ENCODE results near the gene HEXIM1. TPM values are rescaled to one million over a fixed set of nuclear protein-coding genes. Genes with fewer than 3 reads are reported as not detected.

HEXIM1 gene
- total and polyA plus RNA-seq, 2 experiments from 2014 or later, result 9.2 to 10.9 TPM

- TF ChIP-seq, protein P1, sequence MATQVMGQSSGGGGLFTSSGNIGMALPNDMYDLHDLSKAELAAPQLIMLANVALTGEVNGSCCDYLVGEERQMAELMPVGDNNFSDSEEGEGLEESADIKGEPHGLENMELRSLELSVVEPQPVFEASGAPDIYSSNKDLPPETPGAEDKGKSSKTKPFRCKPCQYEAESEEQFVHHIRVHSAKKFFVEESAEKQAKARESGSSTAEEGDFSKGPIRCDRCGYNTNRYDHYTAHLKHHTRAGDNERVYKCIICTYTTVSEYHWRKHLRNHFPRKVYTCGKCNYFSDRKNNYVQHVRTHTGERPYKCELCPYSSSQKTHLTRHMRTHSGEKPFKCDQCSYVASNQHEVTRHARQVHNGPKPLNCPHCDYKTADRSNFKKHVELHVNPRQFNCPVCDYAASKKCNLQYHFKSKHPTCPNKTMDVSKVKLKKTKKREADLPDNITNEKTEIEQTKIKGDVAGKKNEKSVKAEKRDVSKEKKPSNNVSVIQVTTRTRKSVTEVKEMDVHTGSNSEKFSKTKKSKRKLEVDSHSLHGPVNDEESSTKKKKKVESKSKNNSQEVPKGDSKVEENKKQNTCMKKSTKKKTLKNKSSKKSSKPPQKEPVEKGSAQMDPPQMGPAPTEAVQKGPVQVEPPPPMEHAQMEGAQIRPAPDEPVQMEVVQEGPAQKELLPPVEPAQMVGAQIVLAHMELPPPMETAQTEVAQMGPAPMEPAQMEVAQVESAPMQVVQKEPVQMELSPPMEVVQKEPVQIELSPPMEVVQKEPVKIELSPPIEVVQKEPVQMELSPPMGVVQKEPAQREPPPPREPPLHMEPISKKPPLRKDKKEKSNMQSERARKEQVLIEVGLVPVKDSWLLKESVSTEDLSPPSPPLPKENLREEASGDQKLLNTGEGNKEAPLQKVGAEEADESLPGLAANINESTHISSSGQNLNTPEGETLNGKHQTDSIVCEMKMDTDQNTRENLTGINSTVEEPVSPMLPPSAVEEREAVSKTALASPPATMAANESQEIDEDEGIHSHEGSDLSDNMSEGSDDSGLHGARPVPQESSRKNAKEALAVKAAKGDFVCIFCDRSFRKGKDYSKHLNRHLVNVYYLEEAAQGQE (IDR thresholded peaks at IDR 0.05; ENCODE audit: unreplicated experiment), result no peak
Measured at GRCh38 chr17:45125509-45125908, 22.8 kb upstream of the HEXIM1 start (continued).

DNA sequence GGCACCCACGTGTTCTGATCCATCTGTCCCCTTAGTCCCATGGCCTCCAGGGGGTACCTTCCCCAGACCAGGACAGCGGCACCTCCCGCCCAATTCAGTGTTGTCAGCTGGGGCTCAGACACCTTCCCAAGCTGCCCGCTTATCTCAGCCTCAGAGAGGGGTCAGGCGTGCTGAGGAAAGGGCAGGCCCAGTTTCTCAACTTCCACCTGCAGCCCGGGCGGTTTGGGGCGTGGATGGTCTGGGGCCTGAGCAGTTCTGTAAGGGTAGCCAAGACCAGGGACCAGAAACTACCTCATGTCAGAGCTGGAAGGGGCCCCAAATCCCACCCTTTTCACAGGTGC, 21.1 kb upstream of the HEXIM1 start:
- H3K9me3 Mint-ChIP-seq, result no peaks in the 10 kb centered on the region
- DNase-seq (ENCODE audit: low spot score) (no peak), ATAC-seq (no peak)
- no peaks in the 10 kb centered on the region; the same call in 1 of the 2 replicates for H4K20me1 ChIP-seq (replicated peaks; ENCODE audit: insufficient read depth)
- 0 out of 2 replicates have a peak, but pooled peaks cover 4% of the 10 kb centered on the region for H3F3A ChIP-seq (replicated peaks; ENCODE audit: low read depth)
- no peak overlapping the region for H3K4me2 ChIP-seq
- no peak overlapping the region for H2AFZ ChIP-seq
- H3K79me2 ChIP-seq (replicated peaks; ENCODE audit: insufficient read depth), result no peaks in the 10 kb centered on the region
- no peaks in the 10 kb centered on the region for H3K36me3 Mint-ChIP-seq (ENCODE audit: low read depth)
- no peak overlapping the region for H3K4me3 Mint-ChIP-seq
- no peak overlapping the region for H3K4me3 ChIP-seq
- H3K4me1 ChIP-seq (ENCODE audit: insufficient read depth), result no peaks in the 10 kb centered on the region
- H3K9me2 ChIP-seq (ENCODE audit: insufficient read depth), result no peaks in the 10 kb centered on the region
- TF ChIP-seq, protein P1 (IDR thresholded peaks at IDR 0.05; ENCODE audit: unreplicated experiment), result no peak
- no peak for TF ChIP-seq EZH2phosphoT487 (IDR thresholded peaks at IDR 0.05; ENCODE audit: unreplicated experiment)
- H3K36me3 ChIP-seq (ENCODE audit: insufficient read depth), result no peaks in the 10 kb centered on the region
- no peaks in the 10 kb centered on the region for H3K27me3 ChIP-seq (ENCODE audit: insufficient read depth)
- peak overlapping the region; percentile 63 for H3K27ac Mint-ChIP-seq
- peak overlapping the region; percentile 55; the same call in 1 of the 2 replicates for H3K27ac ChIP-seq (ENCODE audit: low read depth)
- peaks cover 11% of the 10 kb centered on the region for H3K4me1 Mint-ChIP-seq
- H3K27me3 Mint-ChIP-seq (ENCODE audit: insufficient read depth, low read depth, poor library complexity), result peaks cover 29% of the 10 kb centered on the region

- no peak for DNase-seq (ENCODE audit: low spot score)
- no peaks in the 10 kb centered on the region for H3K36me3 Mint-ChIP-seq (ENCODE audit: low read depth)
- no peaks in the 10 kb centered on the region for H3K9me3 Mint-ChIP-seq
- peak overlapping the region; percentile 55; the same call in 1 of the 2 replicates for H3K27ac ChIP-seq (ENCODE audit: low read depth)
- H3K4me1 ChIP-seq (ENCODE audit: insufficient read depth), result no peaks in the 10 kb centered on the region
- no peak overlapping the region for H3K4me3 Mint-ChIP-seq
- H3K79me2 ChIP-seq (replicated peaks; ENCODE audit: insufficient read depth), result no peaks in the 10 kb centered on the region
- H3K9me2 ChIP-seq (ENCODE audit: insufficient read depth), result no peaks in the 10 kb centered on the region
- no peak overlapping the region for H3K4me2 ChIP-seq
- H3K4me1 Mint-ChIP-seq, result peaks cover 11% of the 10 kb centered on the region
- H3K4me3 ChIP-seq, result no peak overlapping the region
- no peak overlapping the region for H2AFZ ChIP-seq
- peaks cover 4% of the 10 kb centered on the region; the same call in 1 of the 2 replicates for H3F3A ChIP-seq (replicated peaks; ENCODE audit: low read depth)
- no peaks in the 10 kb centered on the region for H3K36me3 ChIP-seq (ENCODE audit: insufficient read depth)
- ATAC-seq, result peak; percentile 2; the same call in 1 of the 3 replicates
- peak overlapping the region; percentile 83 for H3K27ac Mint-ChIP-seq
- TF ChIP-seq JUNB (IDR thresholded peaks at IDR 0.05; ENCODE audit: unreplicated experiment), result no peak
- no peaks in the 10 kb centered on the region for H3K27me3 ChIP-seq (ENCODE audit: insufficient read depth)
- H3K27me3 Mint-ChIP-seq (ENCODE audit: insufficient read depth, low read depth, poor library complexity), result peaks cover 29% of the 10 kb centered on the region
- H4K20me1 ChIP-seq (replicated peaks; ENCODE audit: insufficient read depth), result no peaks in the 10 kb centered on the region; the same call in 1 of the 2 replicates
Measured at GRCh38 chr17:45127548-45128300, 20.6 kb upstream of the HEXIM1 start.
